HepG2 (cell line): ENCODE data around the gene CKLF. TPM values are rescaled to one million over a fixed set of nuclear protein-coding genes. Genes with fewer than 3 reads are reported as not detected.

ENCODE experiments used
- AHR ChIP-seq: IDR thresholded peaks from 2 replicates; pipeline ENCODE4 v1.6.1; 2018; ENCODE audit warnings: missing genetic modification reagents, missing compliant biosample characterization
- DNMT1 ChIP-seq: sonication (generic); formaldehyde crosslinking; IDR thresholded peaks from 2 replicates; pipeline ENCODE4 v1.5.1; 2020; ENCODE audit warnings: mild to moderate bottlenecking, missing genetic modification reagents
- ETV6 ChIP-seq: sonication (generic); formaldehyde crosslinking; conservative IDR thresholded peaks from 2 replicates; pipeline ENCODE4 v1.4.0; 2020; ENCODE audit warnings: missing genetic modification reagents
- FOXK2 ChIP-seq: fragments of 450-650 bp; IDR thresholded peaks from 2 replicates; pipeline ENCODE4 v1.6.1; 2016
- HNRNPK ChIP-seq: fragments of 200-400 bp; formaldehyde crosslinking; IDR thresholded peaks from 2 replicates; pipeline ENCODE4 v1.6.1; 2018; ENCODE audit warnings: low read length, low read depth, moderate library complexity, mild to moderate bottlenecking; ENCODE audit not compliant: poor library complexity, severe bottlenecking
- JUND ChIP-seq: sonication (generic); formaldehyde crosslinking; IDR thresholded peaks from 2 replicates; pipeline ENCODE4 v1.8.0; 2022; ENCODE audit warnings: mild to moderate bottlenecking, missing genetic modification reagents
- KLF12 ChIP-seq: sonication (generic); formaldehyde crosslinking; IDR thresholded peaks from 2 replicates; pipeline ENCODE4 v1.4.0; 2020; ENCODE audit warnings: missing genetic modification reagents, borderline replicate concordance
- LCORL ChIP-seq, 2 experiments: fragments of 450-650 bp in 1 of 2; sonication (generic) in 1 of 2; formaldehyde crosslinking in 1 of 2; IDR thresholded peaks; 2 replicates each; pipeline versions ENCODE4 v1.5.0 to v1.6.1; 2017 to 2020; ENCODE audit warnings: antibody characterized with exemption in 1 of 2, missing genetic modification reagents in 1 of 2
- MTA1 ChIP-seq: sonication (generic); formaldehyde crosslinking; IDR thresholded peaks from 2 replicates; pipeline ENCODE4 v1.4.0; 2020; ENCODE audit warnings: missing genetic modification reagents, mild to moderate bottlenecking, borderline replicate concordance
- NFE2L1 ChIP-seq: sonication (generic); formaldehyde crosslinking; IDR thresholded peaks from 2 replicates; pipeline ENCODE4 v1.4.0; 2020; ENCODE audit warnings: missing genetic modification reagents, mild to moderate bottlenecking, borderline replicate concordance
- NFKB2 ChIP-seq: sonication (generic); formaldehyde crosslinking; IDR thresholded peaks from 2 replicates; pipeline ENCODE4 v1.4.0; 2020; ENCODE audit warnings: missing genetic modification reagents, borderline replicate concordance
- NR2F1 ChIP-seq, 2 experiments: fragments of 450-650 bp in 1 of 2; formaldehyde crosslinking in 1 of 2; IDR thresholded peaks; 2 replicates each; pipeline versions ENCODE4 v1.5.0 to v1.6.1; 2016 to 2020; ENCODE audit warnings: mild to moderate bottlenecking in 1 of 2, missing compliant biosample characterization in 1 of 2, missing genetic modification reagents in 1 of 2, moderate library complexity in 1 of 2
- RCOR2 ChIP-seq: IDR thresholded peaks from 2 replicates; pipeline ENCODE4 v1.6.1; 2016; ENCODE audit warnings: missing biosample characterization, missing genetic modification reagents
- RFXANK ChIP-seq: IDR thresholded peaks from 2 replicates; pipeline ENCODE4 v1.6.1; 2016
- SETDB1 ChIP-seq: sonication (generic); formaldehyde crosslinking; IDR thresholded peaks from 2 replicates; pipeline ENCODE4 v1.5.1; 2020; ENCODE audit warnings: missing genetic modification reagents, mild to moderate bottlenecking, borderline replicate concordance
- SKI ChIP-seq: fragments of 450-650 bp; IDR thresholded peaks from one replicate; pipeline ENCODE4 v1.6.1; 2018; ENCODE audit warnings: mild to moderate bottlenecking; ENCODE audit not compliant: partially characterized antibody
- TBX3 ChIP-seq: fragments of 450-650 bp; IDR thresholded peaks from 2 replicates; pipeline ENCODE4 v1.6.1; 2017; ENCODE audit warnings: antibody characterized with exemption, mild to moderate bottlenecking, inconsistent platforms, borderline replicate concordance
- ZIK1 ChIP-seq: sonication (generic); formaldehyde crosslinking; IDR thresholded peaks from 2 replicates; pipeline ENCODE4 v1.5.0; 2020; ENCODE audit warnings: mild to moderate bottlenecking, low read depth, missing genetic modification reagents, borderline replicate concordance
- ZNF10 ChIP-seq: sonication (generic); formaldehyde crosslinking; IDR thresholded peaks from 2 replicates; pipeline ENCODE4 v1.4.0; 2020; ENCODE audit warnings: mild to moderate bottlenecking, low read depth, missing genetic modification reagents, borderline replicate concordance
- ZNF34 ChIP-seq: sonication (generic); formaldehyde crosslinking; IDR thresholded peaks from 2 replicates; pipeline ENCODE4 v1.4.0; 2020; ENCODE audit warnings: mild to moderate bottlenecking, missing genetic modification reagents, borderline replicate concordance
- ZNF350 ChIP-seq: sonication (generic); formaldehyde crosslinking; IDR thresholded peaks from 2 replicates; pipeline ENCODE4 v1.4.0; 2020; ENCODE audit warnings: mild to moderate bottlenecking, low read depth, missing genetic modification reagents, borderline replicate concordance
- ZNF382 ChIP-seq: sonication (generic); formaldehyde crosslinking; IDR thresholded peaks from 2 replicates; pipeline ENCODE4 v1.5.0; 2020; ENCODE audit warnings: missing genetic modification reagents, mild to moderate bottlenecking, borderline replicate concordance
- ZNF572 ChIP-seq: sonication (generic); formaldehyde crosslinking; IDR thresholded peaks from 2 replicates; pipeline ENCODE4 v1.5.1; 2020; ENCODE audit warnings: mild to moderate bottlenecking, missing genetic modification reagents
- polyA plus RNA-seq, 8 experiments: library from polyadenylated mRNA; depleted of rRNA in 3 of 8; stranded (reverse) in 7 of 8; unstranded in 1 of 8; fragments of >200 nt; fragmentation: Illumina TruSeq in 4 of 8; extraction: Trizol in 4 of 8; gene quantifications; 2 replicates each; pipeline versions ENCODE4 v1.2.1 to v1.2.3, GENCODE V29; 2011 to 2016; ENCODE audit warnings: low read depth in 4 of 8, missing spikeins in 1 of 8, mixed read lengths in 1 of 8; ENCODE audit not compliant: insufficient read depth in 1 of 8
- total RNA-seq, 5 experiments: library from RNA; depleted of rRNA; stranded (reverse); fragments of >200 nt; fragmentation: Illumina TruSeq; extraction: Trizol; gene quantifications; 2 replicates each; pipeline ENCODE4 v1.2.3, GENCODE V29; 2016; ENCODE audit warnings: low read depth in 1 of 5
- TF ChIP-seq, protein P1 (sequence below): sonication (generic); formaldehyde crosslinking; IDR thresholded peaks from 2 replicates; pipeline ENCODE4 v1.4.0; 2020; ENCODE audit warnings: missing genetic modification reagents
- TF ChIP-seq, protein P2 (sequence below): sonication (generic); formaldehyde crosslinking; IDR thresholded peaks from 2 replicates; pipeline ENCODE4 v1.4.0; 2020; ENCODE audit warnings: missing genetic modification reagents; ENCODE audit errors: not compliant biosample characterization
- TF ChIP-seq, protein P3 (sequence below): sonication (generic); formaldehyde crosslinking; IDR thresholded peaks from 2 replicates; pipeline ENCODE4 v1.8.1; 2023; ENCODE audit warnings: mild to moderate bottlenecking, inconsistent platforms, moderate library complexity, missing genetic modification reagents, borderline replicate concordance

The CKLF gene
- total and polyA plus RNA-seq, 2 of the 13 experiments (the other 11 are each of a cell fraction or from before 2014, with no cell fraction given), result 120 to 167 TPM

DNA sequence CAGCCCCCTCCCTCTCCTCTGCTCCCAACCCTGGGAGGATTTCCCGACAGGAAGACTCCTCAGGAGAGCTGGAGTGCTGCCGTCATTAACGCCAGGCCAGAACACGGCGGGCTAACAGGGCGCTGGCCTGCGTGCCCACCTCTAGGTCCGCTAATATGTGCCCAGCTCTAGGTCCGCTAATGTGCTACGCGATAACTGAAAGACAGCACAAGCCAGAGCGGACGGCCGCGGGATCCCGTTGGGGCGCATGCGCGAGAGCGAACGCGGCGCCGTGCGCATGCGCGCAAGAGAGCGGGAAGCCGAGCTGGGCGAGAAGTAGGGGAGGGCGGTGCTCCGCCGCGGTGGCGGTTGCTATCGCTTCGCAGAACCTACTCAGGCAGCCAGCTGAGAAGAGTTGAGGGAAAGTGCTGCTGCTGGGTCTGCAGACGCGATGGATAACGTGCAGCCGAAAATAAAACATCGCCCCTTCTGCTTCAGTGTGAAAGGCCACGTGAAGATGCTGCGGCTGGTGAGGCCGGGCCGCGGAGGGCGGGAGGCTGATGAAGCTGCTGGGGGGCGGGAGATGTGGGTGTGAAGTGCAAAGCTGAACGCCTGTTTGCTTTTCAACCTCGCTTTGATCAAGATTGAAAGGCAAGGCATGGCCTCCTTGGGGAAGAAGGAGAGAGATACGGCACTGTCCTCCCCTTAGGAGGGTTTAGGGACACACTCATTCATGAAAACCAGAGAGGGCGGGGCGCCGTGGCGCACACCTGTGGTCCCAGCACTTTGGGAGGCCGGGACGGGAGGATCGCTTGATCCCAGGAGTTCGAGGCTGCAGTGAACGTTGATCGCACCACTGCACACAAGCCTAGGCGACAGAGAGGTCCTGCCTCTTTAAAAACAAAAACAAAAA is at the start of gene CKLF (continued):
- TF ChIP-seq, protein P1, sequence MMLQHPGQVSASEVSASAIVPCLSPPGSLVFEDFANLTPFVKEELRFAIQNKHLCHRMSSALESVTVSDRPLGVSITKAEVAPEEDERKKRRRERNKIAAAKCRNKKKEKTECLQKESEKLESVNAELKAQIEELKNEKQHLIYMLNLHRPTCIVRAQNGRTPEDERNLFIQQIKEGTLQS (CRISPR knock-in tag), result peak; percentile 75; the same call in 1 of the 2 replicates
- TF ChIP-seq FOXK2, result no peak
- TF ChIP-seq ZNF350, result peak; percentile 98
- TF ChIP-seq NR2F1 (CRISPR knock-in tag; IDR thresholded peaks at IDR 0.05), result 0 out of 4 replicates have a peak, but pooled peaks of 1 of the 2 experiments have one; percentile 29
- TF ChIP-seq ZNF572 (CRISPR knock-in tag), result peak; percentile 85; the same call in 1 of the 2 replicates
- TF ChIP-seq RCOR2 (CRISPR knock-in tag), result peak; percentile 35; the same call in 1 of the 2 replicates
- no peak for TF ChIP-seq HNRNPK
- no peak for TF ChIP-seq ZNF382
- TF ChIP-seq JUND (CRISPR knock-in tag), result peak; percentile 39; the same call in 1 of the 2 replicates
- peak; percentile 16 for TF ChIP-seq SKI
- TF ChIP-seq NFE2L1 (CRISPR knock-in tag), result peak; percentile 93; the same call in 1 of the 2 replicates
- TF ChIP-seq, protein P2, sequence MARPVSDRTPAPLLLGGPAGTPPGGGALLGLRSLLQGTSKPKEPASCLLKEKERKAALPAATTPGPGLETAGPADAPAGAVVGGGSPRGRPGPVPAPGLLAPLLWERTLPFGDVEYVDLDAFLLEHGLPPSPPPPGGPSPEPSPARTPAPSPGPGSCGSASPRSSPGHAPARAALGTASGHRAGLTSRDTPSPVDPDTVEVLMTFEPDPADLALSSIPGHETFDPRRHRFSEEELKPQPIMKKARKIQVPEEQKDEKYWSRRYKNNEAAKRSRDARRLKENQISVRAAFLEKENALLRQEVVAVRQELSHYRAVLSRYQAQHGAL, result no peak
- TF ChIP-seq AHR (CRISPR knock-in tag), result peak; percentile 94
- no peak for TF ChIP-seq LCORL (IDR thresholded peaks at IDR 0.05)
- TF ChIP-seq LCORL (CRISPR knock-in tag; IDR thresholded peaks at IDR 0.05), result peak; percentile 94
- TF ChIP-seq, protein P3, sequence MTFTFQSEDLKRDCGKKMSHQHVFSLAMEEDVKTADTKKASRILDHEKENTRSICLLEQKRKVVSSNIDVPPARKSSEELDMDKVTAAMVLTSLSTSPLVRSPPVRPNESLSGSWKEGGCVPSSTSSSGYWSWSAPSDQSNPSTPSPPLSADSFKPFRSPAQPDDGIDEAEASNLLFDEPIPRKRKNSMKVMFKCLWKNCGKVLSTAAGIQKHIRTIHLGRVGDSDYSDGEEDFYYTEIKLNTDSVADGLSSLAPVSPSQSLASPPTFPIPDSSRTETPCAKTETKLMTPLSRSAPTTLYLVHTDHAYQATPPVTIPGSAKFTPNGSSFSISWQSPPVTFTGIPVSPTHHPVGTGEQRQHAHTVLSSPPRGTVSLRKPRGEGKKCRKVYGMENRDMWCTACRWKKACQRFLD, result peak; percentile 99
- peak; percentile 82 for TF ChIP-seq ETV6
- no peak for TF ChIP-seq ZNF34 (CRISPR knock-in tag)
- no peak for TF ChIP-seq RFXANK (CRISPR knock-in tag)
- TF ChIP-seq SETDB1, result peak; percentile 90; the same call in 1 of the 2 replicates
- TF ChIP-seq TBX3, result peak; percentile 83; the same call in 1 of the 2 replicates
- peak; percentile 93 for TF ChIP-seq KLF12 (CRISPR knock-in tag)
- peak; percentile 100 for TF ChIP-seq ZIK1
- TF ChIP-seq DNMT1 (CRISPR knock-in tag), result peak; percentile 97
- peak; percentile 99 for TF ChIP-seq NFKB2 (CRISPR knock-in tag)
- peak; percentile 91 for TF ChIP-seq ZNF10
- TF ChIP-seq MTA1 (CRISPR knock-in tag), result peak; percentile 76; the same call in 1 of the 2 replicates
